Astrocyte (in vitro differentiated cells and primary cell): ENCODE measurements around the gene ARHGAP1. TPM values are rescaled to one million over a fixed set of nuclear protein-coding genes. Genes with fewer than 3 reads are reported as not detected.

Experiments
- DNase-seq: peaks from one replicate; pipeline ENCODE4 v3.0.0-alpha.2; 2010; ENCODE audit warnings: low read depth
- FAIRE-seq: peaks from 2 replicates; lab custom pipeline; 2011; peaks lifted over from hg19 to GRCh38; lab: Jason Lieb, UNC
- H2AFZ ChIP-seq: 2 replicates; pipeline ENCODE4 v1.6.0; 2012; ENCODE audit warnings: low read depth, low read length, inconsistent platforms
- H3K27ac ChIP-seq: 2 replicates; pipeline ENCODE4 v1.5.1; 2011; ENCODE audit warnings: low read depth, low read length, inconsistent platforms
- H3K27me3 ChIP-seq: 2 replicates; pipeline ENCODE4 v1.6.0; 2011; ENCODE audit warnings: low read length, inconsistent platforms; ENCODE audit not compliant: insufficient read depth
- H3K36me3 ChIP-seq: 2 replicates; pipeline ENCODE4 v1.5.1; 2011; ENCODE audit warnings: low read length, inconsistent platforms; ENCODE audit not compliant: insufficient read depth
- H3K4me1 ChIP-seq: 2 replicates; pipeline ENCODE4 v1.5.1; 2011; ENCODE audit warnings: low read length, inconsistent platforms; ENCODE audit not compliant: insufficient read depth
- H3K4me2 ChIP-seq: 2 replicates; pipeline ENCODE4 v1.6.0; 2012; ENCODE audit warnings: low read length, inconsistent platforms
- H3K4me3 ChIP-seq: 2 replicates; pipeline ENCODE4 v1.5.1; 2011; ENCODE audit warnings: low read depth, mild to moderate bottlenecking, low read length, inconsistent platforms; ENCODE audit not compliant: insufficient read depth
- H3K79me2 ChIP-seq: 2 replicates; pipeline ENCODE4 v1.6.0; 2012; ENCODE audit warnings: mild to moderate bottlenecking, low read length, inconsistent platforms; ENCODE audit not compliant: insufficient read depth
- H3K9ac ChIP-seq: 2 replicates; pipeline ENCODE4 v1.6.0; 2012; ENCODE audit warnings: mild to moderate bottlenecking, low read length, inconsistent platforms
- H3K9me3 ChIP-seq: 2 replicates; pipeline ENCODE4 v1.5.1; 2012; ENCODE audit warnings: low read depth, mild to moderate bottlenecking, low read length, inconsistent platforms; ENCODE audit not compliant: insufficient read depth
- H4K20me1 ChIP-seq: 2 replicates; pipeline ENCODE4 v1.6.0; 2012; ENCODE audit warnings: low read length, inconsistent platforms; ENCODE audit not compliant: insufficient read depth
- H3K27ac Mint-ChIP-seq: one replicate; pipeline ENCODE4 v1.8.0; 2021; ENCODE audit warnings: mild to moderate bottlenecking, mixed read lengths; ENCODE audit not compliant: unreplicated experiment
- H3K27me3 Mint-ChIP-seq: one replicate; pipeline ENCODE4 v1.8.0; 2021; ENCODE audit warnings: low read depth, mixed read lengths; ENCODE audit not compliant: unreplicated experiment
- H3K36me3 Mint-ChIP-seq: one replicate; pipeline ENCODE4 v1.8.0; 2021; ENCODE audit warnings: low read depth, mixed read lengths; ENCODE audit not compliant: unreplicated experiment
- H3K4me1 Mint-ChIP-seq: one replicate; pipeline ENCODE4 v1.8.0; 2021; ENCODE audit warnings: low read depth, mixed read lengths; ENCODE audit not compliant: unreplicated experiment
- H3K4me3 Mint-ChIP-seq: one replicate; pipeline ENCODE4 v1.8.0; 2021; ENCODE audit warnings: mild to moderate bottlenecking, moderate library complexity, mixed read lengths; ENCODE audit not compliant: unreplicated experiment
- H3K9me3 Mint-ChIP-seq: one replicate; pipeline ENCODE4 v1.8.0; 2021; ENCODE audit warnings: mild to moderate bottlenecking, mixed read lengths; ENCODE audit not compliant: unreplicated experiment
- CTCF ChIP-seq: IDR thresholded peaks from 2 replicates; pipeline ENCODE4 v1.5.1; 2011; ENCODE audit warnings: low read depth, mild to moderate bottlenecking, inconsistent platforms, low read length, moderate library complexity; ENCODE audit not compliant: insufficient read depth
- EZH2 ChIP-seq: IDR thresholded peaks from 2 replicates; pipeline ENCODE4 v1.6.1; 2012; ENCODE audit warnings: mild to moderate bottlenecking, low read length, inconsistent platforms; ENCODE audit not compliant: insufficient read depth
- total RNA-seq: library from RNA; stranded (reverse); gene quantifications from 2 replicates; pipeline ENCODE4 v1.2.1, GENCODE V29; 2021

The ARHGAP1 gene
- total RNA-seq, 1 donor from 2014 or later: 116 TPM

GRCh38 chr11:46643531-46643930, 56.9 kb downstream of the ARHGAP1 start:
- H3K4me3 Mint-ChIP-seq: no peak overlapping the region
- H3K4me1 ChIP-seq: peaks cover under 1% of the 10 kb centered on the region
- no peak overlapping the region for H3K27ac Mint-ChIP-seq
- H3K4me1 Mint-ChIP-seq: peaks cover 19% of the 10 kb centered on the region
- H3K9me3 Mint-ChIP-seq: no peaks in the 10 kb centered on the region
- H3K79me2 ChIP-seq: peaks cover 27% of the 10 kb centered on the region
- no peaks in the 10 kb centered on the region for H3K9me3 ChIP-seq
- peaks cover 22% of the 10 kb centered on the region for H4K20me1 ChIP-seq
- DNase-seq (no peak), FAIRE-seq (no peak)
- peaks cover 21% of the 10 kb centered on the region for H3K36me3 Mint-ChIP-seq
- H3K27ac ChIP-seq: no peak overlapping the region
- no peak overlapping the region for H3K9ac ChIP-seq
- TF ChIP-seq CTCF: no peak
- TF ChIP-seq EZH2: no peak
- H3K4me3 ChIP-seq: no peak overlapping the region
- peaks cover 17% of the 10 kb centered on the region for H3K36me3 ChIP-seq
- no peaks in the 10 kb centered on the region for H3K27me3 Mint-ChIP-seq
- no peak overlapping the region for H3K4me2 ChIP-seq
- H3K27me3 ChIP-seq: no peaks in the 10 kb centered on the region
- no peak overlapping the region for H2AFZ ChIP-seq

- Histone ChIP-seq H3K9me3 (no peaks in the 10 kb centered on the region), H3K9ac (no peak overlapping the region), H3K4me2 (no peak overlapping the region), H2AFZ (no peak overlapping the region), H3K36me3 (peaks cover 19% of the 10 kb centered on the region), H4K20me1 (peaks cover 22% of the 10 kb centered on the region), H3K79me2 (peaks cover 27% of the 10 kb centered on the region), H3K27me3 (no peaks in the 10 kb centered on the region), H3K4me3 (no peak overlapping the region), H3K27ac (no peak overlapping the region), H3K4me1 (no peaks in the 10 kb centered on the region)
- H3K9me3 Mint-ChIP-seq: no peaks in the 10 kb centered on the region
- DNase-seq (no peak), FAIRE-seq (no peak)
- H3K4me1 Mint-ChIP-seq: peaks cover 11% of the 10 kb centered on the region
- H3K4me3 Mint-ChIP-seq: no peak overlapping the region
- H3K27me3 Mint-ChIP-seq: no peaks in the 10 kb centered on the region
- H3K36me3 Mint-ChIP-seq: peaks cover 21% of the 10 kb centered on the region
- H3K27ac Mint-ChIP-seq: no peak overlapping the region
- TF ChIP-seq CTCF (no peak), EZH2 (no peak)
Measured at GRCh38 chr11:46642627-46643335, 57.6 kb downstream of the ARHGAP1 start.

- peaks cover 27% of the 10 kb centered on the region for H3K79me2 ChIP-seq
- no peak overlapping the region for H3K4me3 Mint-ChIP-seq
- H3K4me3 ChIP-seq: no peak overlapping the region
- no peak overlapping the region for H3K4me2 ChIP-seq
- FAIRE-seq (no peak), DNase-seq (no peak)
- H3K4me1 Mint-ChIP-seq: peaks cover 10% of the 10 kb centered on the region
- H3K27ac Mint-ChIP-seq: no peak overlapping the region
- H4K20me1 ChIP-seq: peaks cover 26% of the 10 kb centered on the region
- H3K4me1 ChIP-seq: no peaks in the 10 kb centered on the region
- no peak overlapping the region for H3K27ac ChIP-seq
- H3K9ac ChIP-seq: no peak overlapping the region
- no peaks in the 10 kb centered on the region for H3K9me3 Mint-ChIP-seq
- no peaks in the 10 kb centered on the region for H3K27me3 Mint-ChIP-seq
- H3K27me3 ChIP-seq: no peaks in the 10 kb centered on the region
- no peak overlapping the region for H2AFZ ChIP-seq
- no peaks in the 10 kb centered on the region for H3K9me3 ChIP-seq
- peaks cover 16% of the 10 kb centered on the region for H3K36me3 ChIP-seq
- TF ChIP-seq EZH2: no peak
- TF ChIP-seq CTCF: no peak
- peaks cover 21% of the 10 kb centered on the region for H3K36me3 Mint-ChIP-seq
Measured at GRCh38 chr11:46641639-46642038, 58.8 kb downstream of the ARHGAP1 start.
